Inferior parietal cortex (tissue), 1 donor: Measurements from ENCODE around the gene CHSY3.
A peak's percentile ranks its signal among the peaks of the same experiment; 100 is the strongest.

Experiments
- DNase-seq: peaks from one replicate; pipeline ENCODE4 v3.0.0-alpha.2; 2016; ENCODE audit errors: extremely low spot score

CHSY3 gene

DNA sequence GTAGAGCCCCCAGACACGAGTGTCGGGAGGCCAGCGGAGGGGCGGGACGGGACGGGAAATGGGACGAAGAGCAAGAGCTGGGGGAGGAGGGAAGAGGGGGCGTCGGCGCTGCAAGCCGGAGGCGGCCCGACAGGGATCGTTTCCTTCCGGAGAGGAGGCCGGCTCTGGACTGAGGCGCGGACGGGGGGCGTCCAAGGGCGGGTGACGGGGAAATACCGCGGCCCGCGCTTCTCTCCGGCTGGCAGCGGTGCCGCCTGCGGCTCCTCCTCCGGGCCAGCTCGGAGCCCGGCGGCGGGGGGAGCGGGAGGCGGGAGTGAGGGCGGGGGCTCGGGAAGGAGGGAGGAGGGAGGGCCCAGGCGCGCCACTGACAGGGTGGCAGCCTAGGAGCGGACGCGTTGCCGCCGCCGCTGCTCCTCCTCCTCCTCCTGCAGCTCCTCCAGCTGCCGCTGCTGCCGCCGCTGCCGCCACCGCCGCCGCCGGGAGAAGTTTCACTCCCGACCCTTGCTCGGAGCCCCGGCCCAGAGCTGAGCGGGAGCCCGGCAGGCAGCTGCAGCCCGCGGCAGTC is at the start of gene CHSY3:
CHSY3 (plus strand) TSS at position 364 of the 565 bp plus-strand sequence.
- DNase-seq, result peak; percentile 61

DNA sequence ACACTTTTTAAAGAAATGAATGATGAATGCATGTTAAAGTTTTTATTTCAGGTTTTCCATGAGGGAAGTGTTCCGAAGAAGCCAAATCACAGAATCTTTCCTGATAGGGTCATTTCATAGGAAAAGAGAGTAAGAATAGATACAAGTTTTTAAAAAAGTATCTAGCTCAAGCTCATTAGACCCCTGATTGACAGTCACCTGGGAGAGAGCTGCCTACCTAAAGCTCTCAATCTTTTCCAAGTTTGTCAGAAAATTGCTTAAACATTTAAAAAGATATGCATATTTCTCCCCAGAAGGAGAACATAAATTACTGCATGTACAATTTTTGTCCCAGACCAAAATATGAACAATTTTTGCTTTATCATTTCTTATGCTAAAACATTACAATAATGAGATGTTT is 47.9 kb upstream of the CHSY3 start:
- no peak for DNase-seq

DNA sequence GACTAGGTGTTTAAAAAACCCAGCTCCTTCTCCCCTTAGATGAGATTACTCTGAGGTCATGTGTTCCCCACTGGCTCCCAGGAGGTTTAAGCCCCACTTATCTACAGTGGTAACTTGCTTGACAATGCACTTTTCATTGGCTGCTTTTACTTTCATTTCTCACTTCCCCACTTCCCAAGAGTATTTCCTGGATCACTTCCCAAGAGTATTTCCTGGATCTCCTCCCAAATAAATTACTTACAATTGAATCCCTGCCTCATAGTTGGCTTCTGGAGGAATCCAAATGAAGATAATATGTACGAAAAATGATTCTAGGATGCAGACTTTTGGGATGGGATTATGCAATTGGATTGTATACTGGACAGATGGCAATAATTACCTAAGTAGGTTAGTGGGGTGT is 47.1 kb upstream of the CHSY3 start:
- no peak for DNase-seq

DNA sequence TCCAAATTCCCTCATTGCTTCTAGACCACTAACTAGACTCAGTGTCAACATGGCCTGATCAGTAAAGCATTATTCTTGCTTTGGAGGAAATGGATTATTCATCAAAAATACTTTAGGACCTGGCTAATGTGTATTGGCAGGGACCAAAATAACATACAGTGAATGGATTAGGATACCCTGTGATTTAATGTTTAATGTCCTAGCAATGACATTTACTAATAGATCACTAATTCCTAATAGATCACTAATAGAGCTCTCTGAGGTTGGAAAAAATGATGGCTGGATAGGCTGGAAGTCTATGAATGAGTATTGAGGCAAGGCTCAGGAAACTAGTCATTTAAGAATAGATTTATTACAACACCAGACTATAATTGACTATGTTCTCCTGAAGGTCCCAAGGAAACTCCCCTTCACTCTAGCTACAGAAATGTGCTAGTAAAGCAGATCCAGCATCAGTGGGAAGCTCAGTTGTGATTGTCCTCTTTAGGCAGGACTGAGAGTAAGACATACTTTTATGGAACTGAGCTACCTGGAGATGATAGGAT is 46.1 kb upstream of the CHSY3 start:
- DNase-seq, result no peak

DNA sequence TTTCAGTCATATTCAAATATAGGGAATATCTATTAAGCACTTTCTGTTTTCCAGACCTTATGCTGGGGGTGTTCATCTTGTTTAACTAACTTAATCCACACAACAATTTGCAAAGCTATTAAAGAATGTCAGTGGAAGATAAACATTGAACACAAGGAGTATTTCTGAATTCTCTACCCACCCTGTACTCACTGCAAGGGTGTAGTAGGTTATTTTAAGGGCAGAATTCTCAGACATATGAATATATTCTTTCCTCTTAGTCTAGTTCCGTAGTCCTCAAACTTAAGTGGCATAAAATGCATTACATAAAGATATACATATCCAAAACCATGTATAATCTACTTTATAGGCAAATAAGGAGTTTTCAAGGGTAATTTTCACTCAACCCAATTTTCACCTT is 19.9 kb upstream of the CHSY3 start:
- DNase-seq, result no peak

DNA sequence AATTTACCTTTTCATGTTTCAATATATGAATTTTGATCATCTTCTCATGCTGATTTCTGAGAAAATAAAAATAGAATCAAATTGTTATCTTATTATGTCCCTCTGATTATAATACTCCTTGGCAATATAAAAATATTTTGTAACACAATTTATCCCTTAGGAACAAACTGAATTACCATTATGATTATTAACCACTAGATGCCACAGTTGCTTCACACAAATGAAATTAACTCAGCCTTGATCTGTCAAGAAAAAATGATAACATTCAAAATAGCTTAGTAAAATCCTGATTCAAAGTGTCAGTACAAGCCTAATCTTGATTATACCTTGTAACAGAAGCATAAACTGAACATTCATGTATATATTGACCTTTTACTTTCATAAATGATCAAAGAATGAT is 4.8 kb upstream of the CHSY3 start:
- no peak for DNase-seq

DNA sequence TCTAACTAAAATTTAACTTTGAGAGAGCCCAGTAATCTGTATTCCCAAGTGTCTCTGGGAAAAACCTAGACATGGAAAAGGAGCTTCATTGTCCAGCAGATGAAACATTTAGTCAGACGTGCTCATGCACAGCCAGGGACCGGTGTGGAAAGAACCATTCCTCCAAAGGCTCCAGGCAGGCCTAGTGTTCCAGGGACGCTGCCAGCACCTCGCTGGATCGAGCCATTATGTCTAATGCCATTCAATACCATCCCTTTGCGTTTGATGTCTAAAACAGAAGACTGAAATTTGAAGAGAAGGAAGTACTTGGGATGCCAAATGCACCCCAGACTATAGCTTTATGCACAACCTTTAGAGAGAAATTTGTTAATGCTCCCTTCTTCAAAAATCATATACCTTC is 1.4 kb upstream of the CHSY3 start:
- no peak for DNase-seq

DNA sequence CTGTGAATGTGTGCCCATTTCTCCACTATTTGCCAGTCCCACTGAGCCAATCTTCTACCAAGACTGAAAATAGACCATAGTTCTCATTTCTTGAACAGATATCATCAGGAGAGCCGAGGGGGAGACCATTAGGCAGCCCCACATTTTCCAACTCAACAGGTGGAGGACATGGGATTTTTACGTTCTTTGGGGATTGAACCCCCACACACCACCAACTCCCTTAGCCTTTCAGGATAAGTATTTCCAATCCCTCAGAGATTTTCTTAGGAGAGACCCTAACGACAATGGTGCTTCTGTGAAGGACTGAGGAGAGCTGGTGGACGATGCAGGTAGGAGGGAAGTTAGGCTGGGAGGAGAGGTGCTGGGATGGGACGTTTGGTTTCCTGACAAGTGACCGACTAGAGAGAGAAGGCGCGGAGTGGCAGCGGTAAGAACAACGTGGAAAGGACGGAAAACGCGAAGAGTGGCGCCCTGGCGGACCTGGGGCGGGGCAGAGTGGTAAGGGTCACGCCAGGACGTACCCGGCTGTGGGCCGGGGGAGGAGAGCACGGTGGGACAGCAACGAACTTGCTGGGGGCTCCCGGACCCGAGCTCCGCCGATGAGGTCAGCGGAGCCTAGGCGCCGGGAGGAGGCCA is 681 bp upstream of the CHSY3 start:
- DNase-seq, result no peak

DNA sequence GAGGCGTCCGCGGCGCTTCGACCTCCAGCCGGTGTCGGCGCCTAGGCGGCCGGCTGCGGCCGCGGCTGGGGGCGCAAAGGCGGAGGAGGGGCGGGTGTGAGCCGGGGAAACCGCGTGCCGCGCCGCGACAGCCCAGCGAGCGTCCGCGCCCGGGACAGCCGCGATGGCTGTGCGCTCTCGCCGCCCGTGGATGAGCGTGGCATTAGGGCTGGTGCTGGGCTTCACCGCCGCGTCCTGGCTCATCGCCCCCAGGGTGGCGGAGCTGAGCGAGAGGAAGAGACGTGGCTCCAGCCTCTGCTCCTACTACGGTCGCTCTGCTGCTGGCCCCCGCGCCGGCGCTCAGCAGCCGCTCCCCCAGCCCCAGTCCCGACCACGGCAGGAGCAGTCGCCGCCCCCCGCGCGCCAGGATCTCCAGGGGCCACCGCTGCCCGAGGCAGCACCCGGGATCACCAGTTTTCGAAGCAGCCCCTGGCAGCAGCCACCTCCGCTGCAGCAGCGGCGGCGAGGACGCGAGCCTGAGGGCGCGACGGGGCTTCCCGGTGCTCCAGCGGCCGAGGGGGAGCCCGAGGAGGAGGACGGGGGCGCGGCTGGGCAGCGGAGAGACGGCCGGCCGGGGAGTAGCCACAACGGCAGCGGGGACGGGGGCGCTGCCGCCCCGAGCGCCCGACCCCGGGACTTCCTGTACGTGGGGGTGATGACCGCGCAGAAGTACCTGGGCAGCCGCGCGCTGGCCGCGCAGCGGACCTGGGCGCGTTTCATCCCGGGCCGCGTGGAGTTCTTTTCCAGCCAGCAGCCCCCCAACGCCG is 605 bp downstream of the CHSY3 start:
- no peak for DNase-seq

DNA sequence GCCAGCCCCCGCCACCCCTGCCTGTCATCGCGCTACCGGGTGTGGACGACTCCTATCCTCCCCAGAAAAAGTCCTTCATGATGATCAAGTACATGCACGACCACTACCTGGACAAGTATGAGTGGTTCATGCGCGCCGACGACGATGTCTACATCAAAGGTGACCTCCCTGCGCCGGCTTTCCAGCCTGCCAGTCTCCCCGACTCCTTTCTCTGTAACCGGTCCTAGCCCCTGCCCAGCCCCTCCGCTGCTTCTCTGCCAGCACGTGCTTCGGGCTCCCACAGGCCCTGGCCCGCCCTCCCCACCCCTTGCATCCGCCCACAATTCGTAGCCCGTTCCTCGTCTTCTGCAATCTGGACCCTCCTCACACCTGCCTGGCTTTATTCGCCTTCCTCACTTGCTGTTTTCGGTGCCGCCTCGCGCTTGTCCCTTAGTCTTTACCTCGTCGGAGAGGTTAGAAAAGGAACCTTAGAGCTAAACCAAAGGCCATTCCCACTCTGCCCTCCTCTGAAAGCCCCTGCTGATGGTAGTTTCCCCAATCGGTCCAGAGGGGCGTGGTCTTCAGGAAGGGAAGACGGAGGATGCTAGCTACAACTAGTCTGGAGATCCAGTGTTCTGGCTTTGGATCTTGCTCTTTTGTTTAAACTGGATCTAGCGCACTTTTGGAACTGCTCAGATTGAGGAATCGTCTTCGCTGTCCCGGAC is 1.4 kb downstream of the CHSY3 start:
- no peak for DNase-seq

DNA sequence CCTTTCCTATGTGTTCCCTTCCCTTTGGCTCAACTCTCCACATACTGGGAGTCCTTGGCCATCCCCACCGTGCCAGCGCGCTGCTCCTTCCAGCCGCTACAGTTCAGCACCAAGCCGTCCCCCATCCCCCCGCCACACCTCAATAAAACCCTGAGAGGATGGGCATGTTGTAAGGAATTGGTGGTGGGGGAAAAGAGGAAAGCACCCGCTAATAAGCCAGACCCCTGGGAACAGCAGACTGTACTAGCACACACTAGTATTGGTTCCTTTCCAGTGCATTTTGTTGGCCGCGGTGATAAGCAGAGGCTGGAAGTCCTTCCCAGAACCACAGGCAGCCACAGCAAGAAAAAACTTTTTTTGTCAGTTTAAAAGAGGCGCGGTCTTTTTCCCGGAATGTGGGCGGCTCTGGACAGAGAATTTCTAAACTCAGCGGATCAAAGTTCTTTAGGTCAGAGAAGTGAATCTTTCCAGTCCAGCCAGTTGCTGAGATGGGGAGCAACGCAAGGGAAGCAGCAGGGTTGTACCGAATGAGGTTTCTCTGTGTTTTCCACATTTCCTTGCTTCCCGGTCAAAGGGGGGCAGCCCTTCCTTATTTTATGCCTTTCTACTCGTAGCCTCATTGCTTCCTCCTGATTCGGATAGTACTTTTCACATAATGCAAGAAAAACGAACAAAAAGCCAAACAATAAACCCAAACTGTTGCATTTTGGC is 2.1 kb downstream of the CHSY3 start:
- DNase-seq, result no peak

DNA sequence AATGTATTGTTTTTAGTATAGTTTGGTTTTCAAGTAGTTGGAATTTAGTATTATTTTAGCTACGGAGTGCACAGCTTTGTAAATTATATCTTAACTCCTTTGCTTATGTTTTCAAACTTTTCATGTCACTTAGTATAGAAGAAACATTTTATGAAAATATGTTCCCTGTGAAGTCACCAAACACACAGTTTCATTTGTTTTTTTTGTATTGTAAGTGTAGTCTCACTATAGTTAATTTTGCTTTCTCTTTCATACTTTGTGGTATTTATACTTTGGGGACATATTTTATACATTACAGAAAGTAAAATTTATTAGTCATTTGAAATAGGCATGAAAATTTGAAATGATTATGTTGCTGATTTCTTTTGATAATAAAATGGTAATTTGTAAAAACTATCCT is 5.0 kb downstream of the CHSY3 start:
- no peak for DNase-seq

DNA sequence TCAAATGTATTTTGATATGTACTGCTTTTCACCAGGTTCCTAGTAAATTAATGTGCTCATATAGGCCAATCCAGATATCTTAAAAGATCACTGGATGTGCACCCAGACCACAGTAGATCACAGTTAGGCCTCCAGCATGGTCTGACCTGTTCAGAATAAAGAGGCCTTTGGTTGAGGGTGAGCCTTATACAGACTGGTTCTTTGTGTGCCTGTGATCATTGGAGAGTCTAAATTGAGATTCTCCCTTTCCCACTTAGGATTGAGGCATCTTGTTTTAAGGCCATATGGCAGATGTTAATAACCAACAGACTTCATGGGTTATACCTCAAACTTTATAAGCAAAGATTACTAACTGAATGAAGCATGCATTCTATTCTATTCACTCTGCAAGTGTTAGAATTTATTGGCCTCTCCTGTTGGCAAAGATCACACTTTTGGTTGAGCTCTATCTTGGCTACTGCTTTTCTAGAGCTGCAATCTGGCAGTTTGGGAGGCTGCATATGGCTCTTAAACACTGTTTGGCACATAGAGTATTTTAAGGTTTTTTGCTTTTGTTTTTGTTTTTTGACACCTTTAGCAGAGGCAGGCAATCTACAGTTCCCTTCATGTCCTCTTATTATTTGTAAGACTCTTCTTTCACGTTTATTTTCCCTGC is 8.5 kb downstream of the CHSY3 start:
- DNase-seq, result peak; percentile 61

DNA sequence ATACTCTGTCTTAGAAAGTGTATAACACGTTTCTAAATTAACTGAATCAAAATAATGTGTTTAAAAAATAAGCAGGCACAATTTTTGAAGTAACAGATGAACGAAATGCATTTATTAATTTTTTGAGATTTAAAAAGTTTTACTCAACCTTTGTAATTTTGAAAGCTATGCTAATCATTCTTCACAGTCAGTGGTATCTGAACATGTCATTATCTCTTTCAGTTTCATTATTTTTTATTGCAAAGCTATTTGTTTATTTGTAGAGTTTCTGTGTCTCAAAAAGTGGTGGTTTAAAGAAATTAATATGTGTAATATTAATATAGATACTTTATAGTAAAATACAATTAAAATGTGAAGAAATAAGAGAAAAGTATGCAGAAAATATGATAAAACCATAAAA is 11.2 kb downstream of the CHSY3 start:
- no peak for DNase-seq

DNA sequence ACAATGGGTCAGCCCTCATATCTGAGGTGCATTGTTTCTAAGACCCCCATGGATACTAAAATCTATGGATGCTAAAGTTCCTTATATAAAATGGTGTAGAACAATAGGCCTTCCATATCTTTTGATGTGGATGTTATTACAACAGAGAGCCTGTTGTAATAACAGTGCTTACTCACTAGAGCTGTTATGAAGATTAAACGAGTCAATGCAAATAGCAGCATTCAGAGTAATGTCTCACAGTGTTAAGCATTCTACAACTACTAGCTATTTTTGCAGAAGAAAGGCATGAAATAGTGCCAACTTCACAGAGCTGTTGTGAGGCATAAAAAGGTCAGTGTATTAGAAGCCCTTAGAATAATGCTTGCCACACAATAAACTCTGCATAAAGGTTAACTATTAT is 13.0 kb downstream of the CHSY3 start:
- no peak for DNase-seq

DNA sequence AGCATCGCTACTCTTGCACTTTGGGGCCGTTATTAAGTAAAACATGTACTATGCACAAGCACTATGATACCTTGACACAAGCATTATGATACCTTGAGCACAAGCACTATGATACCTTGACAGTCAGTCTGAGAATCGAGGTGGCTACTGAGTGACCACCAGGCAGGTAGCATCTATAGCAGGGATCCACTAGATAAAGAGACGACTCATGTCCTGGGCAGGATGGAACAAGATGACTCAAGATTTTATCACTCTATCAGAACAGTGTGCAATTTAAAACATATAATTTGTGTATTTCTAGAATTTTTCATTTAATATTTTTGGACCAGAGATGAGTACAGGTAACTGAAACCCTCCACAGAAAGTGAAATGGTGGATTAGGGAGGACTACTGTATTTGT is 16.9 kb downstream of the CHSY3 start:
- DNase-seq, result no peak

DNA sequence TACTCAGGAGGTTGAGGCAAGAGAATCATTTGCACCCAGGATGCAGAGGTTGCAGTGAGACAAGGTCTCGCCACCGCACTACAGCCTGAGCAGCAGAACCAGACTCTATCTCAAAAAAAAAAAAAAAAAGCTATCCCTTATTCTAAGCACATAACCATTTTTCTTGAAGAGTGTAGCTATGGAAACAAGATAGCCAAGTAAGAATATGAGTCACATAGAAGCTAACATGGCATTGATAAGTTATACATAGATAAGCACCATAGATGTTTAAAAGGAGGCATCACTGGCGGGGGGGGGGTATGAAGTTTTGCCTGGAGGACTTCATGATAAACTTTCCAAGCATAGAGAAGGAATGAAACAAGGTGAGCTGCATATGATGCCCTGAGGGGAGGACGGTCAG is 26.0 kb downstream of the CHSY3 start:
- no peak for DNase-seq

DNA sequence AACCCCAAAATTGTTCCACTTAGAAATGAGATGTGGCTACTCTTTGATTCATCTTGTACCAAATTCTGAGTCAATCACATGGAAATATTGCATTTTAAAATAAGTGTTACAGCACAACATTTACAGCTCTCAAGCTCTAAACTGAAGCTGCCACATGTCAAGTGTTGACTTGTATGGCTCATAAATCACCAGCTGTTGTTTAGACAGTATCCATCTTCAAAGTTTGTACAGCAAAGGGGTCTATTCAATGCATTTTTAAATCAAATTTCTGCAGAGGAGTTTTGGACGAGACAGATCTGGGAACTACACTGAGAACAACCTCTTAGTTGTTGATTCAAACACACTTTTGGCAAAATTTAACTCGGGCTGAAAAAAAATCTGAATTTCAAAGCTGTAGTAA is 31.4 kb downstream of the CHSY3 start:
- DNase-seq, result no peak

DNA sequence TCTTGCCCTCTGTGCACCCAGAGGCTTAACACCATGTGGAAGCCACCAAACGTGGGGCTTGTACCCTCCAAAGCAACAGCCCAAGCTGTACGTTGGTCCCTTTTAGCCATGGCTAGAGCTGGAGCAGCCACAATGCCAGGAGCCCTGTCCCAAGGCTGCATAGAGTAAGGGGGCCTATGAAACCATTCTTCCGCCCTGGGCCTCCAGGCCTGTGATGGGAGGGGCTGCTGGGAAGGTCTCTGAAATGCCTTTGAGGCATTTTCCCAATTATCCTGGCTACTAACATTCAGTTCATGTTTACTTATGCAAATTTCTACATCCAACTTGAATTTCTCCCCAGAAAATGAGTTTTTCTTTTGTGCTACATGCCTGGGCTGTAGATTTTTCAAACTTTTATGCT is 33.8 kb downstream of the CHSY3 start:
- DNase-seq, result no peak

DNA sequence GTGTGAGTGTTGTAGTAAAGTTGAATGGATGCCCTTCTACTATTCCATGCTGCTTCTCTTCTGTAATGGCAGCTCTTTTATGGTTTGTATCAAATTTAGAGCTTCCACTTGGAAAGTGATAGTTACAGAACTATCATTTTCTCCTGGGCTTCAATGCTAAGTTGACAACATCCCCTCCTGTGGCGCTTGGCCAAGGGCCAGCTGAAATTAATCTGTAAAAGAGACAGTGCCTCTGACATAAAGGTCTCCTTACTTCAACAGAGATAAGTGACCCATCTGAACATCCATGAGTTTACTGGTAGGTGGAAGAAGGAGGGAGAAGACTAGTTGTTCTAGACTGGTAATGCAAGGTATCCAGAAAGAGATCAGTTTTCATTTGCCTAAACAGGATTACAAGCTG is 39.7 kb downstream of the CHSY3 start:
- no peak for DNase-seq

DNA sequence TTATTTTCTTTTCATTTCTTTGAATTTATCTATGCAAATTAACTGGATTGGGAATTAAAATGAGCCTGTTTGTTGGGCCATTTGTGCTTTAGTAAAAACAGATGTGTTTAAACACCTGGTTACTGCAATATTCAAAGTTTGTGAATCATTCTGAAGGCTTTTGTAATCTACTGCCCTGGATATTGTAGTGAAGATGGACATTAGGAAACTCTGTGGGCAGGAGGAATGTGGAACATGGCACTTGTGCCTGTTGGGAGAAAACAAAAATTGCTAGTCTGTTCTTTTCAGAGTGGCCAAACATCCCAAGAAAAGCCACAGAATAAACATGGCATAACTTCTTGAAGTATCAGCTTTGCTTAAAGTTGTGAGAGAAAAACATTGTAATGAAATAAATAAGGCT is 40.8 kb downstream of the CHSY3 start:
- DNase-seq, result no peak
